Adipose tissue (tissue), 3 donors: Measurements from ENCODE around the gene TXNDC8. TPM values are rescaled to one million over a fixed set of nuclear protein-coding genes. Genes with fewer than 3 reads are reported as not detected.
"Not testable (repeated sequence)": the region's sequence is repeated elsewhere in the genome, so short reads cannot be mapped to it uniquely, and the experiment has no call there.

Experiments used
- H3K27ac ChIP-seq: one replicate; pipeline ENCODE4 v1.5.1; 2013; ENCODE audit warnings: low read depth, low read length
- WGBS, 3 donors: extraction: QIAGEN DNeasy Blood & Tissue Kit; methylation state at CpG; one replicate each; pipeline ENCODE4 v1.1.7; 2013; 5-methylcytosine and 5-hydroxymethylcytosine counted together
- polyA plus RNA-seq, 3 donors: library from polyadenylated mRNA; stranded (reverse); fragments of 200-250 nt; gene quantifications; one replicate each; pipeline ENCODE4 v1.2.3, GENCODE V29; 2013
- donor health status: healthy with polysubstance abuse.
- donor health status: Bipolar disorder and iron deficiency.
- donor health status: healthy.

Gene TXNDC8
- not detected for polyA plus RNA-seq

DNA sequence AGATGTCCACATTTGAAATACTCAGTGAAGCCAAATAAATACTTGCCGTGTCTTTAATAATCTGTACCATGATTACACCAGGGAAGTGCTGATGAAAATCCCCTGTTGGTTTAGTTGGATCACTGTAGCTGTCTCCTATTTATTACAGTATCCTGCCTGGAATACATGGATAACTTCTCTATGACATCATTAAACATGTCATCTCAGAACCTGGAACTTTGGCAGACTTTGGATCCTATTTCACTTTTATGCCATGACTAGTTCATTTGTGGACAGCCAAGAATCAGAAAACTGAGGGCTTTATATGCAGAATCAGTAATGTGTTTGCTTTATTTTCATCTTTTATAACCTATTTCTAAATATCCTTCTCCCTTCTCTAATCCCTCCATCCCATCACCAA lies at the start of gene TXNDC8:
TSS of gene TXNDC8 (minus strand) at position 137 of the 400 bp plus-strand sequence.
- no peak within 1 kb of the TSS for H3K27ac ChIP-seq
- 64 to 76% (median 64%) methylated on average over 1 of the region's 1 CpG for WGBS, 3 donors

GRCh38 chr9:110383491-110383890 lies 45.8 kb upstream of the TXNDC8 start:
- WGBS, 3 donors, result 86 to 87% (median 87%) methylated on average over 6 of the region's 6 CpGs
- H3K27ac ChIP-seq, result no peak overlapping the region

GRCh38 chr9:110382731-110383130 lies 45.1 kb upstream of the TXNDC8 start:
- no peak overlapping the region for H3K27ac ChIP-seq
- 53 to 94% (median 93%) methylated on average over 4 of the region's 4 CpGs for WGBS, 3 donors

- H3K27ac ChIP-seq, result no peak overlapping the region
- 57 to 74% (median 61%) methylated on average over 6 of the region's 6 CpGs for WGBS, 3 donors
Measured at GRCh38 chr9:110371411-110372007, 33.8 kb upstream of the TXNDC8 start.

- H3K27ac ChIP-seq, result no peak overlapping the region
- 20 to 55% (median 51%) methylated on average over 3 of the region's 3 CpGs for WGBS, 3 donors
Measured at GRCh38 chr9:110370315-110370714, 32.7 kb upstream of the TXNDC8 start.

GRCh38 chr9:110364451-110364850 lies 26.8 kb upstream of the TXNDC8 start:
- 82 to 90% (median 82%) methylated on average over 2 of the region's 2 CpGs for WGBS, 3 donors

GRCh38 chr9:110358992-110359391 lies 21.3 kb upstream of the TXNDC8 start:
- no CpG with 5 or more reads among the region's 2 CpGs for WGBS, 3 donors
- H3K27ac ChIP-seq, result not testable (repeated sequence)

More at GRCh38 chr9:110364451-110364850, 26.8 kb upstream of the TXNDC8 start:
- H3K27ac ChIP-seq, result no peak overlapping the region

DNA sequence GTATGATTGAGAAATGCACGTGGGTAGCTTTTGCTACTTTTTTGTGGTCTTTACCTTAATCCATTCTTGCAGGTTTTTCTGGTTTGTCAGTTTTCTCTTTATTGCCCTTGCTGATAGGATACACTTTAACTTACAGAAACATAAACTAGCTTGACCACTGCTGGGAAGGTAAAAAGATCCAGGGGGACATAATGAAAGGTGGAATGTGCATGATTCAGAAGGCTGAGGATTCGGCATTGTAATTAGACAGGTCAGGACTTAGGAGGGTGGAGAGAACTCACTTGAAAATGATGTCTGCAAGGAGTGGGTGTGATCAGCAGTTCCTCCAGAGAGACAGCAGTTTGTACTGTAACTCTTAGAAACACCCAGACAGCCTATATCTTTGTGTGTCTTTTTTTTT lies 19.8 kb upstream of the TXNDC8 start:
- 59 to 75% (median 61%) methylated on average over 2 of the region's 2 CpGs for WGBS, 3 donors
- H3K27ac ChIP-seq, result no peak overlapping the region

- H3K27ac ChIP-seq, result no peak overlapping the region
- WGBS, 3 donors, result 81 to 83% (median 83%) methylated on average over 4 of the region's 4 CpGs
Measured at GRCh38 chr9:110356639-110357395, 19.2 kb upstream of the TXNDC8 start.

- H3K27ac ChIP-seq, result no peak overlapping the region
- 73 to 97% (median 82%) methylated on average over 2 of the region's 2 CpGs for WGBS, 3 donors
Measured at GRCh38 chr9:110355911-110356310, 18.2 kb upstream of the TXNDC8 start.

GRCh38 chr9:110351009-110351467 lies 13.4 kb upstream of the TXNDC8 start:
- 24 to 45% (median 32%) methylated on average over 1 of the region's 1 CpG for WGBS, 3 donors
- no peak overlapping the region for H3K27ac ChIP-seq

DNA sequence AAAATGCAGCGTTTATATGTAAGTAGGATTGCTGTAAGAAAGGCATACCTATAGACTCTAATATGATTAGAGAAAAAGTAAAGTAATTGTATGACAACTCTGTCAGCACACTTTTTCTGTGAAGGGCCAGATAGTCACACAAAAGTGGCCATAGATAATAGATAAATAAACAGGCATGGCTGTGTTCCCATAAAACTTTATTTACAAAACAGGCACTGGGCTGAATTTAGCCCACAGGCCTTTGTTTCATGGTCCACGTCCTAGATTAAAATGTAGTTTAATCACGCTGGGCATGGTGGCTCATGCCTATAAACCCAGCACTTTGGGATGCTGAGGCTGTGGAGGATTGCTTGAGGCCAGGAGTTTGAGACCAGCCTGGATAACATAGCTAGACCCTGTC lies 8.7 kb upstream of the TXNDC8 start:
- WGBS, 3 donors, result 36 to 48% (median 44%) methylated on average over 3 of the region's 3 CpGs

GRCh38 chr9:110344821-110345220 lies 7.2 kb upstream of the TXNDC8 start:
- 85 to 91% (median 86%) methylated on average over 6 of the region's 6 CpGs for WGBS, 3 donors
- H3K27ac ChIP-seq, result no peak overlapping the region

More for the DNA sequence above, 8.7 kb upstream of the TXNDC8 start:
- no peak overlapping the region for H3K27ac ChIP-seq

- no peak overlapping the region for H3K27ac ChIP-seq
- 69 to 85% (median 84%) methylated on average over 5 of the region's 5 CpGs for WGBS, 3 donors
Measured at GRCh38 chr9:110343551-110343950, 5.9 kb upstream of the TXNDC8 start.

DNA sequence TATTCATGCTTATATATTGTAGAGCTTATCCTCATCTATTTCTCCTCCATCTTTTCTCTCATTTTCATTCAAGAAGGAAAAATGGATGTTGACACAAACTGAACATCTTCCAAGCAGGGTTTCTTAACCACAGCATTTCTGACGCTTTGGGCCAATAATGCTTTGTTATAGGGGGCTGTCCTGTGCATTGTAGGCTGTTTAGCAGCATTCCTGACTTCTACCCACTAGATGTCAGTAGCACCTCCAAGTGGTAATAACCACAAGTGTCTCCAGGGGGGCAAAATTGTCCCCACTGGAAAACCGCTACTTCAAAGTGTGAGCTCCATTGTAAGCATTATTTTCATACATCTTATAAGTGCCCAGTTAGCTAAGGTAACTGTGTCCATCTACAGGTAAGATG lies 2.6 kb upstream of the TXNDC8 start:
- 53 to 81% (median 77%) methylated on average over 2 of the region's 2 CpGs for WGBS, 3 donors
- no peak overlapping the region for H3K27ac ChIP-seq

GRCh38 chr9:110338143-110338542 lies 480 bp upstream of the TXNDC8 start:
- no peak overlapping the region for H3K27ac ChIP-seq
- 57 to 81% (median 73%) methylated on average over 1 of the region's 1 CpG for WGBS, 3 donors

GRCh38 chr9:110336363-110336762 lies 1.3 kb downstream of the TXNDC8 start:
- 80 to 97% (median 89%) methylated on average over 1 of the region's 1 CpG for WGBS, 3 donors
- H3K27ac ChIP-seq, result no peak overlapping the region

DNA sequence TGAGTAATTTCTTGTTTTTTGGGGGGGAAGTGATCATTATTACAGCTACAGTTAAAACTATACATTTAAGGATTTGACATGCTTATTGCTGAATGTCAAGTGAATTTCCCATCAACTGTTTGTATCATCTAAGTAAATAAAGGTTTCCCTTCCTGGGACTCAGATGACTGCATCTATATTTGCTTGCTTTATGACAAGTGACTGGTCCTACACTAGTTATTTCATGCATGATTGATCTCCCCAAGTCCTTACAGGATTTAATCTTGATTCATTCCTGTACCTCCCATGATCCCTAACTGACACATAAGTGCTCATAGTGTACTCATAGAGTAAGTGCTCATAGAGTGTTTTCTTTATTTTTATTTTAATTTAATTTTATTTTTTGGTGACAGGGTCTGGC lies 2.8 kb downstream of the TXNDC8 start:
- H3K27ac ChIP-seq, result no peak overlapping the region

DNA sequence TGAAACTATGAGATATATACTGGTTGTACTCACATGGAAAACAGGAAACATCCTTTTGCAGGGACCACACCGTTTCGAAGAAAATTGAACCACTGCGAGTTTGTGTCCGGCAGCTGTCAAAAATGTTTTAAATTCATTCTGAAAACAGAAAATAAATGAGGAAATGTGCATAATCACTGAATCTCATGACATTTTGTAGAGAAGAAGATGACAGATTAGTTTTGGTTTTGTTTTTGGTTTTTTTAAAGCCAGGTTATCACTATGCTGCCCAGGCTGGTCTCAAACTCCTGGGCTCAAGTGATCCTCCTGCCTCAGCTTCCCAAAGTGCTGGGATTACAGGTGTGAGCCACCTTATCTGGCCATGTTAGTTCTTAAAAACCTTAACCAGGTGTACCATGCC lies 3.5 kb downstream of the TXNDC8 start:
- no peak overlapping the region for H3K27ac ChIP-seq
- 52 to 75% (median 55%) methylated on average over 4 of the region's 4 CpGs for WGBS, 3 donors

GRCh38 chr9:110332766-110333165 lies 4.9 kb downstream of the TXNDC8 start:
- H3K27ac ChIP-seq, result no peak overlapping the region
- WGBS, 3 donors, result 85 to 91% (median 90%) methylated on average over 3 of the region's 3 CpGs
